HepG2 (cell line): ENCODE results near the gene FMO3.

ENCODE experiments used
- CREB3 ChIP-seq: sonication (generic); formaldehyde crosslinking; IDR thresholded peaks from 2 replicates; pipeline ENCODE4 v1.5.0; 2020; ENCODE audit warnings: missing genetic modification reagents
- CTCF ChIP-seq: sonication (generic); formaldehyde crosslinking; IDR thresholded peaks from 2 replicates; pipeline ENCODE4 v1.5.0; 2020; ENCODE audit warnings: mild to moderate bottlenecking, missing genetic modification reagents, moderate library complexity
- ETV6 ChIP-seq: sonication (generic); formaldehyde crosslinking; conservative IDR thresholded peaks from 2 replicates; pipeline ENCODE4 v1.4.0; 2020; ENCODE audit warnings: missing genetic modification reagents
- MAFF ChIP-seq: IDR thresholded peaks from 2 replicates; pipeline ENCODE4 v1.6.1; 2011; ENCODE audit warnings: low read depth, low read length, improper control_type of control experiment
- NAIF1 ChIP-seq: sonication (generic); formaldehyde crosslinking; IDR thresholded peaks from 2 replicates; pipeline ENCODE4 v1.5.0; 2020; ENCODE audit warnings: mild to moderate bottlenecking, missing genetic modification reagents, borderline replicate concordance
- RAD51 ChIP-seq: fragments of 450-650 bp; IDR thresholded peaks from 2 replicates; pipeline ENCODE4 v1.6.1; 2016; ENCODE audit warnings: borderline replicate concordance
- SMYD3 ChIP-seq: sonication (generic); formaldehyde crosslinking; IDR thresholded peaks from 2 replicates; pipeline ENCODE4 v1.8.1; 2023; ENCODE audit warnings: mild to moderate bottlenecking, missing genetic modification reagents
- SNAPC5 ChIP-seq: sonication (generic); formaldehyde crosslinking; IDR thresholded peaks from 2 replicates; pipeline ENCODE4 v1.8.1; 2023; ENCODE audit warnings: mild to moderate bottlenecking, missing genetic modification reagents, borderline replicate concordance
- TP53 ChIP-seq: sonication (generic); formaldehyde crosslinking; conservative IDR thresholded peaks from 2 replicates; pipeline ENCODE4 v1.4.0; 2020; ENCODE audit warnings: missing genetic modification reagents
- ZBTB8A ChIP-seq: sonication (generic); formaldehyde crosslinking; IDR thresholded peaks from 2 replicates; pipeline ENCODE4 v1.4.0; 2020; ENCODE audit warnings: mild to moderate bottlenecking, low read depth, missing genetic modification reagents, borderline replicate concordance
- ZFP36 ChIP-seq: fragments of 150-350 bp; IDR thresholded peaks from 2 replicates; pipeline ENCODE4 v1.6.1; 2018; ENCODE audit warnings: borderline replicate concordance, low read length, low read depth; ENCODE audit not compliant: partially characterized antibody
- ZNF639 ChIP-seq: conservative IDR thresholded peaks from 2 replicates; pipeline ENCODE4 v1.6.1; 2018; ENCODE audit warnings: missing genetic modification reagents
- TF ChIP-seq, protein P1 (sequence below): sonication (generic); formaldehyde crosslinking; IDR thresholded peaks from 2 replicates; pipeline ENCODE4 v1.5.0; 2020; ENCODE audit warnings: mild to moderate bottlenecking, low read depth, missing genetic modification reagents, borderline replicate concordance

DNA sequence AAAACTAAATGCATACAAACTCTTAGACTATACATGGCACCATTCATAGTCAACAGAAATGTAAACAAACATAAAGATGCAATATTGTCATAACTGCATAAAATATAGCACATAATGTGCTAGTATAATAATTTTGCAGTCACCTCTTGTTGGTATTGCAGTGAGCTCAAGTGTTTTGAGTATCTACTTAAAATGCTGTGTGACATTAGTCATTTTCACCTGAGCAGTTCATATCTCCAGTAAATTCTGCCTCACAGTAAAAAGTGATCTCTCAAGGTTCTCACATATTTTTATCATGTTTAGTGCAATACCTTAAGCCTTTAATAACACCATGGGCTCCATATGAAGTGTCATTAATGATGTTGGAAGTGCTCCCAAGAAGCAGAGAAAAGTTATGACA, 64.8 kb downstream of the FMO3 start:
- no peak for TF ChIP-seq MAFF
- no peak for TF ChIP-seq NAIF1 (CRISPR knock-in tag)
- no peak for TF ChIP-seq ZFP36
- TF ChIP-seq ETV6 (CRISPR knock-in tag): no peak
- TF ChIP-seq CREB3 (CRISPR knock-in tag): no peak
- no peak for TF ChIP-seq CTCF (CRISPR knock-in tag)
- no peak for TF ChIP-seq ZNF639 (CRISPR knock-in tag)
- TF ChIP-seq ZBTB8A (CRISPR knock-in tag): no peak
- TF ChIP-seq, protein P1, sequence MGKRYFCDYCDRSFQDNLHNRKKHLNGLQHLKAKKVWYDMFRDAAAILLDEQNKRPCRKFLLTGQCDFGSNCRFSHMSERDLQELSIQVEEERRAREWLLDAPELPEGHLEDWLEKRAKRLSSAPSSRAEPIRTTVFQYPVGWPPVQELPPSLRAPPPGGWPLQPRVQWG (CRISPR knock-in tag): no peak
- no peak for TF ChIP-seq SMYD3 (CRISPR knock-in tag)
- TF ChIP-seq SNAPC5 (CRISPR knock-in tag): no peak
- no peak for TF ChIP-seq RAD51
- no peak for TF ChIP-seq TP53
